WTC11 (cell line): Measurements from ENCODE around the gene EIF2S1. TPM values are rescaled to one million over a fixed set of nuclear protein-coding genes. Genes with fewer than 3 reads are reported as not detected.

Experiments
- ATAC-seq: fragments of 200-7000 bp; cut with Tn5 transposase; 2 replicates; pipeline ENCODE4 v1.10.0; 2021; ENCODE audit warnings: mild to moderate bottlenecking, moderate library complexity
- CTCF ChIA-PET: fragments of 300-600 bp; sonication (Branson Sonifier 250); formaldehyde crosslinking; loops from one replicate; lab custom pipeline; 2021; ENCODE audit warnings: antibody characterized with exemption; lab: Charles Lee
- POLR2A ChIA-PET: fragments of 350-600 bp; sonication (Branson Sonifier 250); formaldehyde crosslinking; loops from one replicate; lab custom pipeline; 2021; ENCODE audit warnings: antibody characterized with exemption; lab: Charles Lee
- DNase-seq: peaks from one replicate; pipeline ENCODE4 v3.0.0; 2021; ENCODE audit warnings: low spot score
- H3K27ac Mint-ChIP-seq: 2 replicates; pipeline ENCODE4 v1.8.0; 2021; ENCODE audit warnings: mixed read lengths
- H3K27me3 Mint-ChIP-seq: 2 replicates; pipeline ENCODE4 v1.8.0; 2021; ENCODE audit warnings: low read depth, mild to moderate bottlenecking, moderate library complexity, mixed read lengths
- H3K36me3 Mint-ChIP-seq: 2 replicates; pipeline ENCODE4 v1.8.0; 2021; ENCODE audit warnings: mixed read lengths
- H3K4me1 Mint-ChIP-seq: 2 replicates; pipeline ENCODE4 v1.8.0; 2022; ENCODE audit warnings: mixed read lengths
- H3K4me3 Mint-ChIP-seq: 2 replicates; pipeline ENCODE4 v1.8.0; 2021; ENCODE audit warnings: mild to moderate bottlenecking, moderate library complexity, mixed read lengths
- H3K9me3 Mint-ChIP-seq: 2 replicates; pipeline ENCODE4 v1.8.0; 2021; ENCODE audit warnings: mixed read lengths
- ELF4 ChIP-seq: sonication (generic); formaldehyde crosslinking; IDR thresholded peaks from 2 replicates; pipeline ENCODE4 v1.8.1; 2022; ENCODE audit warnings: low read depth, mild to moderate bottlenecking, moderate library complexity, missing genetic modification reagents
- ESRRA ChIP-seq: sonication (generic); formaldehyde crosslinking; IDR thresholded peaks from 2 replicates; pipeline ENCODE4 v1.8.1; 2022; ENCODE audit warnings: mild to moderate bottlenecking, missing genetic modification reagents, borderline replicate concordance
- FOXP1 ChIP-seq: sonication (generic); formaldehyde crosslinking; IDR thresholded peaks from 2 replicates; pipeline ENCODE4 v1.8.0; 2022; ENCODE audit warnings: missing genetic modification reagents, mild to moderate bottlenecking, moderate library complexity, borderline replicate concordance
- GABPB1 ChIP-seq: sonication (generic); formaldehyde crosslinking; IDR thresholded peaks from 2 replicates; pipeline ENCODE4 v1.8.1; 2023; ENCODE audit warnings: mild to moderate bottlenecking, missing genetic modification reagents
- IRF2 ChIP-seq: sonication (generic); formaldehyde crosslinking; IDR thresholded peaks from 2 replicates; pipeline ENCODE4 v1.8.0; 2022; ENCODE audit warnings: low read depth, missing genetic modification reagents, borderline replicate concordance
- KAT7 ChIP-seq: sonication (generic); formaldehyde crosslinking; IDR thresholded peaks from 2 replicates; pipeline ENCODE4 v1.8.1; 2023; ENCODE audit warnings: missing genetic modification reagents, mild to moderate bottlenecking, borderline replicate concordance
- NR1H2 ChIP-seq: sonication (generic); formaldehyde crosslinking; IDR thresholded peaks from 2 replicates; pipeline ENCODE4 v1.9.0; 2021; ENCODE audit warnings: mild to moderate bottlenecking, moderate library complexity, missing genetic modification reagents
- SMAD4 ChIP-seq: sonication (generic); formaldehyde crosslinking; IDR thresholded peaks from 2 replicates; pipeline ENCODE4 v1.8.0; 2022; ENCODE audit warnings: mild to moderate bottlenecking, missing genetic modification reagents
- SP1 ChIP-seq: sonication (generic); formaldehyde crosslinking; conservative IDR thresholded peaks from 2 replicates; pipeline ENCODE4 v1.8.1; 2022; ENCODE audit warnings: missing genetic modification reagents
- ZNF219 ChIP-seq: sonication (generic); formaldehyde crosslinking; IDR thresholded peaks from 2 replicates; pipeline ENCODE4 v1.8.0; 2023; ENCODE audit warnings: missing genetic modification reagents, mild to moderate bottlenecking, borderline replicate concordance
- ZNF423 ChIP-seq: fragments of 250-450 bp; sonication (Bioruptor Pico); IDR thresholded peaks from 2 replicates; pipeline ENCODE4 v2.1.2; 2022; ENCODE audit warnings: mild to moderate bottlenecking, moderate library complexity
- ZNF671 ChIP-seq: fragments of 250-450 bp; sonication (Bioruptor Pico); IDR thresholded peaks from 2 replicates; pipeline ENCODE4 v1.8.0; 2021; ENCODE audit warnings: mild to moderate bottlenecking
- total RNA-seq: library from RNA; stranded (reverse); gene quantifications from 3 replicates; pipeline ENCODE4 v1.2.3, GENCODE V29; 2021
- TF ChIP-seq, protein P1 (sequence below): sonication (generic); formaldehyde crosslinking; IDR thresholded peaks from 2 replicates; pipeline ENCODE4 v1.8.1; 2023; ENCODE audit warnings: mild to moderate bottlenecking, missing genetic modification reagents
- TF ChIP-seq, protein P2 (sequence below): sonication (generic); formaldehyde crosslinking; IDR thresholded peaks from 2 replicates; pipeline ENCODE4 v1.8.1; 2022; ENCODE audit warnings: low read depth, missing genetic modification reagents, borderline replicate concordance
- TF ChIP-seq, protein P3 (sequence below): fragments of 250-450 bp; sonication (Bioruptor Pico); IDR thresholded peaks from 2 replicates; pipeline ENCODE4 v1.9.0; 2021; ENCODE audit warnings: moderate library complexity, mild to moderate bottlenecking, inconsistent platforms, borderline replicate concordance
- TF ChIP-seq, protein P4 (sequence below): sonication (generic); formaldehyde crosslinking; IDR thresholded peaks from 2 replicates; pipeline ENCODE4 v1.8.1; 2023; ENCODE audit warnings: mild to moderate bottlenecking, missing genetic modification reagents, borderline replicate concordance
- TF ChIP-seq, protein P5 (sequence below): sonication (generic); formaldehyde crosslinking; IDR thresholded peaks from 2 replicates; pipeline ENCODE4 v1.8.1; 2022; ENCODE audit warnings: mild to moderate bottlenecking, moderate library complexity, missing genetic modification reagents
- TF ChIP-seq, protein P6 (sequence below): sonication (generic); formaldehyde crosslinking; conservative IDR thresholded peaks from 2 replicates; pipeline ENCODE4 v1.8.1; 2023; ENCODE audit warnings: mild to moderate bottlenecking, low read depth, missing genetic modification reagents, moderate library complexity
- TF ChIP-seq, protein P7 (sequence below): sonication (generic); formaldehyde crosslinking; IDR thresholded peaks from 2 replicates; pipeline ENCODE4 v1.8.1; 2023; ENCODE audit warnings: mild to moderate bottlenecking, missing genetic modification reagents, moderate library complexity
- TF ChIP-seq, protein P8 (sequence below): sonication (generic); formaldehyde crosslinking; IDR thresholded peaks from 2 replicates; pipeline ENCODE4 v1.8.0; 2022; ENCODE audit warnings: mild to moderate bottlenecking, missing genetic modification reagents

EIF2S1 gene
- total RNA-seq, 1 experiment from 2014 or later, result 137 TPM

DNA sequence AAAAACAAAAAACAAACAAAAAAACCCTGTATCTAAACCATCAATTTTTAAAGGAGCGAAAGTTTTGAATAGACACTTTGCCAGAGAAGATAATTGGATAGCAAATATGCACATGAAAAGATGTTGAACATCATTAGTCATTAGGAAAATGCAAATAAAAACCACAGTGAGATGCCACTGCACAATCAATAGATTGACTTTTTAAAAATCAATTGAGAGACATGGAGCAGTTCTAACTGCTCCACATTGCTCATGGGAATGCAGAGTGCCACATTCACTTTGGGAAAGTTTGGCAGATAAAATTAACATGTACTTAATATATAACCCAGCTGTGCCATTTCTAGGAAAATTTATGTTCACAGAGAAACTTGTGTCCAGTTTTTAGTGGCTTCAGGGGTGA lies 12.7 kb downstream of the EIF2S1 start (continued):
- no peak for TF ChIP-seq ZNF219 (CRISPR knock-in tag)
- TF ChIP-seq, protein P1, sequence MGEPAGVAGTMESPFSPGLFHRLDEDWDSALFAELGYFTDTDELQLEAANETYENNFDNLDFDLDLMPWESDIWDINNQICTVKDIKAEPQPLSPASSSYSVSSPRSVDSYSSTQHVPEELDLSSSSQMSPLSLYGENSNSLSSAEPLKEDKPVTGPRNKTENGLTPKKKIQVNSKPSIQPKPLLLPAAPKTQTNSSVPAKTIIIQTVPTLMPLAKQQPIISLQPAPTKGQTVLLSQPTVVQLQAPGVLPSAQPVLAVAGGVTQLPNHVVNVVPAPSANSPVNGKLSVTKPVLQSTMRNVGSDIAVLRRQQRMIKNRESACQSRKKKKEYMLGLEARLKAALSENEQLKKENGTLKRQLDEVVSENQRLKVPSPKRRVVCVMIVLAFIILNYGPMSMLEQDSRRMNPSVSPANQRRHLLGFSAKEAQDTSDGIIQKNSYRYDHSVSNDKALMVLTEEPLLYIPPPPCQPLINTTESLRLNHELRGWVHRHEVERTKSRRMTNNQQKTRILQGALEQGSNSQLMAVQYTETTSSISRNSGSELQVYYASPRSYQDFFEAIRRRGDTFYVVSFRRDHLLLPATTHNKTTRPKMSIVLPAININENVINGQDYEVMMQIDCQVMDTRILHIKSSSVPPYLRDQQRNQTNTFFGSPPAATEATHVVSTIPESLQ (CRISPR knock-in tag), result no peak
- TF ChIP-seq, protein P2, sequence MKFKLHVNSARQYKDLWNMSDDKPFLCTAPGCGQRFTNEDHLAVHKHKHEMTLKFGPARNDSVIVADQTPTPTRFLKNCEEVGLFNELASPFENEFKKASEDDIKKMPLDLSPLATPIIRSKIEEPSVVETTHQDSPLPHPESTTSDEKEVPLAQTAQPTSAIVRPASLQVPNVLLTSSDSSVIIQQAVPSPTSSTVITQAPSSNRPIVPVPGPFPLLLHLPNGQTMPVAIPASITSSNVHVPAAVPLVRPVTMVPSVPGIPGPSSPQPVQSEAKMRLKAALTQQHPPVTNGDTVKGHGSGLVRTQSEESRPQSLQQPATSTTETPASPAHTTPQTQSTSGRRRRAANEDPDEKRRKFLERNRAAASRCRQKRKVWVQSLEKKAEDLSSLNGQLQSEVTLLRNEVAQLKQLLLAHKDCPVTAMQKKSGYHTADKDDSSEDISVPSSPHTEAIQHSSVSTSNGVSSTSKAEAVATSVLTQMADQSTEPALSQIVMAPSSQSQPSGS (CRISPR knock-in tag), result no peak
- no peak for TF ChIP-seq ESRRA

DNA sequence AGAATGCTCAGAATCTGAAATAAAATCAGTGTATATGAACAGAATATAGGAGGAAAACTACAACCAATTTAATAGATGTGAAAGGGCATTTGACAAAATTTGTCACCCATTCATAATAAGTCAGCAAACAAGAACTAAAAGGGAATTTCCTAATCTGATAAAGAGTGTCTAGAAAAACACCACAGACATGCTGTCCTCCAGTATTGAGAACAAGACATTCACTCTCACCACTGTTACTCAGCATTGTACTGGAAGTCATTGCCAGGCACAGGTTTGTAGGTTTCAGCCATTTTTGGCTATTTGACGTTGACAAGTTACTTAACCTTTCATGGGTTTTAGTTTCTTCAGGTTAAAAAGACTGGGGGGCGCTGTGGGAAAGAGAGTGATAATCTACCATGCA lies 13.2 kb downstream of the EIF2S1 start:
- no peak for TF ChIP-seq NR1H2
- TF ChIP-seq ZNF423 (CRISPR knock-in tag), result no peak
- TF ChIP-seq FOXP1 (CRISPR knock-in tag), result no peak
- no peak for TF ChIP-seq SP1 (CRISPR knock-in tag)
- TF ChIP-seq, protein P3, sequence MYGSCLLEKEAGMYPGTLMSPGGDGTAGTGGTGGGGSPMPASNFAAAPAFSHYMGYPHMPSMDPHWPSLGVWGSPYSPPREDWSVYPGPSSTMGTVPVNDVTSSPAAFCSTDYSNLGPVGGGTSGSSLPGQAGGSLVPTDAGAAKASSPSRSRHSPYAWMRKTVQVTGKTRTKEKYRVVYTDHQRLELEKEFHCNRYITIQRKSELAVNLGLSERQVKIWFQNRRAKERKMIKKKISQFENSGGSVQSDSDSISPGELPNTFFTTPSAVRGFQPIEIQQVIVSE, result no peak
- TF ChIP-seq, protein P4, sequence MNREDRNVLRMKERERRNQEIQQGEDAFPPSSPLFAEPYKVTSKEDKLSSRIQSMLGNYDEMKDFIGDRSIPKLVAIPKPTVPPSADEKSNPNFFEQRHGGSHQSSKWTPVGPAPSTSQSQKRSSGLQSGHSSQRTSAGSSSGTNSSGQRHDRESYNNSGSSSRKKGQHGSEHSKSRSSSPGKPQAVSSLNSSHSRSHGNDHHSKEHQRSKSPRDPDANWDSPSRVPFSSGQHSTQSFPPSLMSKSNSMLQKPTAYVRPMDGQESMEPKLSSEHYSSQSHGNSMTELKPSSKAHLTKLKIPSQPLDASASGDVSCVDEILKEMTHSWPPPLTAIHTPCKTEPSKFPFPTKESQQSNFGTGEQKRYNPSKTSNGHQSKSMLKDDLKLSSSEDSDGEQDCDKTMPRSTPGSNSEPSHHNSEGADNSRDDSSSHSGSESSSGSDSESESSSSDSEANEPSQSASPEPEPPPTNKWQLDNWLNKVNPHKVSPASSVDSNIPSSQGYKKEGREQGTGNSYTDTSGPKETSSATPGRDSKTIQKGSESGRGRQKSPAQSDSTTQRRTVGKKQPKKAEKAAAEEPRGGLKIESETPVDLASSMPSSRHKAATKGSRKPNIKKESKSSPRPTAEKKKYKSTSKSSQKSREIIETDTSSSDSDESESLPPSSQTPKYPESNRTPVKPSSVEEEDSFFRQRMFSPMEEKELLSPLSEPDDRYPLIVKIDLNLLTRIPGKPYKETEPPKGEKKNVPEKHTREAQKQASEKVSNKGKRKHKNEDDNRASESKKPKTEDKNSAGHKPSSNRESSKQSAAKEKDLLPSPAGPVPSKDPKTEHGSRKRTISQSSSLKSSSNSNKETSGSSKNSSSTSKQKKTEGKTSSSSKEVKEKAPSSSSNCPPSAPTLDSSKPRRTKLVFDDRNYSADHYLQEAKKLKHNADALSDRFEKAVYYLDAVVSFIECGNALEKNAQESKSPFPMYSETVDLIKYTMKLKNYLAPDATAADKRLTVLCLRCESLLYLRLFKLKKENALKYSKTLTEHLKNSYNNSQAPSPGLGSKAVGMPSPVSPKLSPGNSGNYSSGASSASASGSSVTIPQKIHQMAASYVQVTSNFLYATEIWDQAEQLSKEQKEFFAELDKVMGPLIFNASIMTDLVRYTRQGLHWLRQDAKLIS (CRISPR knock-in tag), result no peak
- no peak for TF ChIP-seq ELF4
- no peak for DNase-seq
- H3K4me3 Mint-ChIP-seq, result no peak overlapping the region
- no peak for ATAC-seq
- no peaks in the 10 kb centered on the region for H3K4me1 Mint-ChIP-seq
- H3K27me3 Mint-ChIP-seq, result no peaks in the 10 kb centered on the region
- ChIA-PET CTCF (no interaction called here), POLR2A (no interaction called here)
- H3K27ac Mint-ChIP-seq, result no peak overlapping the region
- peaks cover 58% of the 10 kb centered on the region for H3K36me3 Mint-ChIP-seq
- no peaks in the 10 kb centered on the region for H3K9me3 Mint-ChIP-seq

DNA sequence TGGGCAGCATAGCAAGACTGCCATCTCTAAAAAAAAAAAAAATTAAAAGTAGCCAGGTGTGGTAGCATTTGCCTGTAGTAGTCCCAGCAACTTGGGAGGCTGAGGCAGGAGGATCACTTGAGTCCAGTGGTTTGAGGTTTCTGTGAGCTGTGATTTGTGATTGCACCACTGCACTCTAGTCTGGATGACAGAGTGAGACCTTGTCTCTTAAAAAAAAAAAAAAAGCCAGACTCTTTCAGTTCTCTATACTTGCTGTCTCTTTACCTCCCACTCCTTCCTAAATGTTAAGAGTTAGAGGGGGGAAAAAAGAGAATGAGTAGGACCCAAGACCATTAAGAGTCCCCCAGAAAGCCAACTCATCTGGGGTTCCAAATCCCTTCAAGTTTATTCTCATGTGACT lies 17.8 kb downstream of the EIF2S1 start:
- POLR2A ChIA-PET, result no interaction called here
- no peaks in the 10 kb centered on the region for H3K9me3 Mint-ChIP-seq
- H3K4me3 Mint-ChIP-seq, result no peak overlapping the region
- H3K27me3 Mint-ChIP-seq, result no peaks in the 10 kb centered on the region
- no peak for DNase-seq
- ATAC-seq, result no peak
- H3K4me1 Mint-ChIP-seq, result no peaks in the 10 kb centered on the region
- CTCF ChIA-PET, result no interaction called here
- H3K36me3 Mint-ChIP-seq, result peaks cover 68% of the 10 kb centered on the region
- no peak overlapping the region for H3K27ac Mint-ChIP-seq
- TF ChIP-seq, protein P5, sequence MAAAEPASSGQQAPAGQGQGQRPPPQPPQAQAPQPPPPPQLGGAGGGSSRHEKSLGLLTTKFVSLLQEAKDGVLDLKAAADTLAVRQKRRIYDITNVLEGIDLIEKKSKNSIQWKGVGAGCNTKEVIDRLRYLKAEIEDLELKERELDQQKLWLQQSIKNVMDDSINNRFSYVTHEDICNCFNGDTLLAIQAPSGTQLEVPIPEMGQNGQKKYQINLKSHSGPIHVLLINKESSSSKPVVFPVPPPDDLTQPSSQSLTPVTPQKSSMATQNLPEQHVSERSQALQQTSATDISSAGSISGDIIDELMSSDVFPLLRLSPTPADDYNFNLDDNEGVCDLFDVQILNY (CRISPR knock-in tag), result no peak
- TF ChIP-seq SMAD4 (CRISPR knock-in tag) (no peak), GABPB1 (CRISPR knock-in tag) (no peak), ZNF423 (CRISPR knock-in tag) (no peak), IRF2 (CRISPR knock-in tag) (no peak), KAT7 (CRISPR knock-in tag) (no peak), ZNF671 (CRISPR knock-in tag) (no peak)
- TF ChIP-seq, protein P6, sequence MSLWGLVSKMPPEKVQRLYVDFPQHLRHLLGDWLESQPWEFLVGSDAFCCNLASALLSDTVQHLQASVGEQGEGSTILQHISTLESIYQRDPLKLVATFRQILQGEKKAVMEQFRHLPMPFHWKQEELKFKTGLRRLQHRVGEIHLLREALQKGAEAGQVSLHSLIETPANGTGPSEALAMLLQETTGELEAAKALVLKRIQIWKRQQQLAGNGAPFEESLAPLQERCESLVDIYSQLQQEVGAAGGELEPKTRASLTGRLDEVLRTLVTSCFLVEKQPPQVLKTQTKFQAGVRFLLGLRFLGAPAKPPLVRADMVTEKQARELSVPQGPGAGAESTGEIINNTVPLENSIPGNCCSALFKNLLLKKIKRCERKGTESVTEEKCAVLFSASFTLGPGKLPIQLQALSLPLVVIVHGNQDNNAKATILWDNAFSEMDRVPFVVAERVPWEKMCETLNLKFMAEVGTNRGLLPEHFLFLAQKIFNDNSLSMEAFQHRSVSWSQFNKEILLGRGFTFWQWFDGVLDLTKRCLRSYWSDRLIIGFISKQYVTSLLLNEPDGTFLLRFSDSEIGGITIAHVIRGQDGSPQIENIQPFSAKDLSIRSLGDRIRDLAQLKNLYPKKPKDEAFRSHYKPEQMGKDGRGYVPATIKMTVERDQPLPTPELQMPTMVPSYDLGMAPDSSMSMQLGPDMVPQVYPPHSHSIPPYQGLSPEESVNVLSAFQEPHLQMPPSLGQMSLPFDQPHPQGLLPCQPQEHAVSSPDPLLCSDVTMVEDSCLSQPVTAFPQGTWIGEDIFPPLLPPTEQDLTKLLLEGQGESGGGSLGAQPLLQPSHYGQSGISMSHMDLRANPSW (CRISPR knock-in tag), result no peak
- TF ChIP-seq, protein P7, sequence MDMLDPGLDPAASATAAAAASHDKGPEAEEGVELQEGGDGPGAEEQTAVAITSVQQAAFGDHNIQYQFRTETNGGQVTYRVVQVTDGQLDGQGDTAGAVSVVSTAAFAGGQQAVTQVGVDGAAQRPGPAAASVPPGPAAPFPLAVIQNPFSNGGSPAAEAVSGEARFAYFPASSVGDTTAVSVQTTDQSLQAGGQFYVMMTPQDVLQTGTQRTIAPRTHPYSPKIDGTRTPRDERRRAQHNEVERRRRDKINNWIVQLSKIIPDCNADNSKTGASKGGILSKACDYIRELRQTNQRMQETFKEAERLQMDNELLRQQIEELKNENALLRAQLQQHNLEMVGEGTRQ, result no peak
- TF ChIP-seq, protein P8, sequence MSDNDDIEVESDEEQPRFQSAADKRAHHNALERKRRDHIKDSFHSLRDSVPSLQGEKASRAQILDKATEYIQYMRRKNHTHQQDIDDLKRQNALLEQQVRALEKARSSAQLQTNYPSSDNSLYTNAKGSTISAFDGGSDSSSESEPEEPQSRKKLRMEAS (CRISPR knock-in tag), result no peak
